Heart right ventricle (tissue), 16 donors: ENCODE data around the gene ELFN1. TPM values are rescaled to one million over a fixed set of nuclear protein-coding genes. Genes with fewer than 3 reads are reported as not detected.

Experiments used
- ATAC-seq, 8 donors: fragments of 200-7000 bp; cut with Tn5 transposase; one replicate each; pipeline ENCODE4 v1.9.1; 2020; ENCODE audit warnings: mild to moderate bottlenecking in 8 of 8, moderate library complexity in 8 of 8, moderate number of reproducible peaks in 1 of 8
- DNase-seq, 2 donors: peaks; one replicate each; pipeline ENCODE4 v3.0.0-alpha.2; 2020
- H3K27ac ChIP-seq, 10 donors: fragments of 200-600 bp; sonication (generic) in 2 of 10; one replicate each; pipeline versions ENCODE4 v1.5.0 to v1.8.0; 2020 to 2022; ENCODE audit warnings: mild to moderate bottlenecking in 3 of 10
- H3K27me3 ChIP-seq, 7 donors: fragments of 200-600 bp; one replicate each; pipeline ENCODE4 v1.8.0; 2021 to 2022; ENCODE audit warnings: mild to moderate bottlenecking in 2 of 7
- H3K36me3 ChIP-seq, 9 donors: fragments of 200-600 bp; sonication (generic) in 1 of 9; one replicate each; pipeline versions ENCODE4 v1.5.0 to v1.8.0; 2020 to 2022; ENCODE audit warnings: mild to moderate bottlenecking in 2 of 9
- H3K4me1 ChIP-seq, 9 donors: fragments of 200-600 bp; sonication (generic) in 1 of 9; one replicate each; pipeline versions ENCODE4 v1.5.0 to v1.8.0; 2020 to 2022; ENCODE audit warnings: mild to moderate bottlenecking in 4 of 9
- H3K4me3 ChIP-seq, 10 donors: fragments of 200-600 bp; sonication (generic) in 2 of 10; one replicate each; pipeline versions ENCODE4 v1.5.0 to v1.8.0; 2020 to 2022; ENCODE audit warnings: mild to moderate bottlenecking in 7 of 10, moderate library complexity in 2 of 10
- H3K9me3 ChIP-seq, 11 donors: fragments of 200-600 bp in 10 of 11; sonication (generic) in 2 of 11; one replicate each; pipeline versions ENCODE4 v1.5.0 to v1.8.0; 2013 to 2022; ENCODE audit warnings: mild to moderate bottlenecking in 2 of 11, control low read depth in 1 of 11, moderate library complexity in 1 of 11
- WGBS, 2 donors: extraction: QIAGEN DNeasy Blood & Tissue Kit; methylation state at CpG; one replicate each; pipeline ENCODE4 v1.1.7; 2013; ENCODE audit warnings: inconsistent platforms in 1 of 2; 5-methylcytosine and 5-hydroxymethylcytosine counted together
- intact Hi-C, 10 donors: fragments of 100-400 bp; cut with DNase I; formaldehyde crosslinking; loops; one replicate each; pipeline versions ENCODE4 v1.11.1 to v1.14.2; 2022
- polyA plus RNA-seq, 2 donors: library from polyadenylated mRNA; stranded (reverse); fragments of 200-250 nt; gene quantifications; one replicate each; pipeline ENCODE4 v1.2.3, GENCODE V29; 2013
- total RNA-seq, 10 donors: library from RNA; stranded (reverse); fragmentation: NEBNext Ultra II Directional in 3 of 10; extraction: Animal tissue kit (Norgen Biotek cat#: 25700) in 3 of 10; gene quantifications; one replicate each; pipeline versions ENCODE4 v1.2.1 to v1.2.4, GENCODE V29; 2021 to 2023
- TF ChIP-seq, protein P1 (sequence below), 9 donors: fragments of 200-600 bp; sonication (generic) in 2 of 9; IDR thresholded peaks; one replicate each; pipeline versions ENCODE4 v1.5.0 to v1.8.0; 2021 to 2022; ENCODE audit warnings: antibody characterized with exemption in 9 of 9, mild to moderate bottlenecking in 5 of 9, moderate library complexity in 1 of 9
- donor health status: Arrhythmogenic right ventricular cardiomyopathy.
- donor health status: ischemic (EF 13 %, LVEDD 7.1; RV severe dilation, severe dysfunction).
- donor health status: healthy with polysubstance abuse.
- donor health status: DM: no; HTN: yes; CAD: no.
- donor health status: DM: no; HTN: no; CAD: no.
- donor health status: ischemic (EF 25% LVEDD 6.9; RV normal size, moderate dysfunction).
- donor health status: ischemic (EF 25% LVEDD 5.7; RV mildly dilated, moderate dysfunction).
- donor health status: healthy.
- donor health status: DM: yes; HTN: yes; CAD: no.
- donor health status: Ischemic cardiomyopathy.
- donor health status: ischemic (EF 35%, LVEDD 5.7; RV mildly dilated, moderate dysfunction).
- donor health status: nonischemic (EF 11% LVEDD 7.7; RV severe dilation, severe dysfunction).
- donor health status: DM: yes; HTN: yes; CAD: no.
- donor health status: PGD.
- donor health status: ischemic (EF 29% LVEDD 5.4; RV normal size, mild dysfunction).
- donor health status: nonischemic (EF 23%, LVEDD 6.1; RV moderate dilation, normal function).

The ELFN1 gene
- total and polyA plus RNA-seq, 12 donors = 3.0 to 9.5 (median 6.0) TPM

GRCh38 chr7:1747004-1747801 lies 77.1 kb downstream of the ELFN1 start:
- Histone ChIP-seq H3K27ac (no peak overlapping the region), H3K27me3 (peaks cover 0 to 22% (median 10%) of the 10 kb centered on the region in 7 donors), H3K9me3 (no peaks in the 10 kb centered on the region), H3K4me3 (no peak overlapping the region), H3K36me3 (peaks cover 0 to 18% (median 0%) of the 10 kb centered on the region in 9 donors), H3K4me1 (peaks cover 7 to 38% (median 26%) of the 10 kb centered on the region in 9 donors)
- DNase-seq = no peak
- intact Hi-C loops = no loop called here
- TF ChIP-seq, protein P1, sequence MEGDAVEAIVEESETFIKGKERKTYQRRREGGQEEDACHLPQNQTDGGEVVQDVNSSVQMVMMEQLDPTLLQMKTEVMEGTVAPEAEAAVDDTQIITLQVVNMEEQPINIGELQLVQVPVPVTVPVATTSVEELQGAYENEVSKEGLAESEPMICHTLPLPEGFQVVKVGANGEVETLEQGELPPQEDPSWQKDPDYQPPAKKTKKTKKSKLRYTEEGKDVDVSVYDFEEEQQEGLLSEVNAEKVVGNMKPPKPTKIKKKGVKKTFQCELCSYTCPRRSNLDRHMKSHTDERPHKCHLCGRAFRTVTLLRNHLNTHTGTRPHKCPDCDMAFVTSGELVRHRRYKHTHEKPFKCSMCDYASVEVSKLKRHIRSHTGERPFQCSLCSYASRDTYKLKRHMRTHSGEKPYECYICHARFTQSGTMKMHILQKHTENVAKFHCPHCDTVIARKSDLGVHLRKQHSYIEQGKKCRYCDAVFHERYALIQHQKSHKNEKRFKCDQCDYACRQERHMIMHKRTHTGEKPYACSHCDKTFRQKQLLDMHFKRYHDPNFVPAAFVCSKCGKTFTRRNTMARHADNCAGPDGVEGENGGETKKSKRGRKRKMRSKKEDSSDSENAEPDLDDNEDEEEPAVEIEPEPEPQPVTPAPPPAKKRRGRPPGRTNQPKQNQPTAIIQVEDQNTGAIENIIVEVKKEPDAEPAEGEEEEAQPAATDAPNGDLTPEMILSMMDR (IDR thresholded peaks at IDR 0.05) = no peak
- ATAC-seq = no peak
- 91 to 93% methylated on average over 38 of the region's 38 CpGs for WGBS, 2 donors

DNA sequence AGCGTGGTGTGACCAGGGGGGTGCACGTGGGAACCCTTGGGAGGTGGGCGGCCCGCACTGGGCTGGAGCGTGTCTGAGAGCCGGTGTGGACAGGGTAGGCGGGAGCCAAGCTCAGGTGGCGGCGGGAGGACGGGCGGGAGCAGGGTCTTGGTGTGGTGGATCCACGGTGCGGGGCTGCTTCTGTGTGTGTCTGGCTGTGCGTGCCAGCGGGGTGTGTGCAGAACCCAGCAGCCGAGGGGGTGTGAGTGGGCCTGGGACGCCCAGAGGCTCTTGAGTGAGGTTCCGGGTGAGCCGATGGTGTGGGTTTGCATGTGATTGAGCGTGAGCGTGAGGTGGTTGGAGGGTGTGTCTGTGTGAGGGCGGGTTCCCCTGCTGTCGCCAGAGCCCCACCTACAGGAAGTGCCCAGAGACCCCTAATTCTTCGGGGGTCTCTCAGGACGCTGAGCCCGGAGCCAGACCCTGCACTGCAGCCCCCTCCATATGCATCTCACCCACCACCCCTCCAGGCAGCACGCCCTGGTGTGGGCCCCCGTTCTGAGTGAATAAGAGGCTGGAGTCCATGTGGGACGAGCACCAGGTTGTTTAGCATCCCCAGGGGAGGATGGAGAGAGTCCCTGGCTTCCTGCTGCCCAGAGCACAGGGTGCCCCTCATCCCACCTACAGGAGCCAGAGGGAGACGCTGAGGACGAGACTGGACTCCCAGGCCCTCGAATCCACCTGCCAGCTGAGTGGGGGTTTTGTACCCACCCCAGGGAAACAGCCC lies 78.2 kb downstream of the ELFN1 start:
- Histone ChIP-seq H3K4me1 (peaks cover 6 to 27% (median 18%) of the 10 kb centered on the region in 9 donors), H3K36me3 (peaks cover 0 to 18% (median 0%) of the 10 kb centered on the region in 9 donors), H3K9me3 (no peaks in the 10 kb centered on the region), H3K27me3 (peaks cover 0 to 22% (median 9%) of the 10 kb centered on the region in 7 donors), H3K27ac (peak overlapping the region in 1 of 10 donors; percentile 71), H3K4me3 (no peak overlapping the region)
- DNase-seq (no peak), ATAC-seq (peak in 1 of 8 donors; percentile 15)
- TF ChIP-seq, protein P1 (IDR thresholded peaks at IDR 0.05) = no peak
- intact Hi-C loops = no loop called here
- WGBS, 2 donors = 71 to 76% methylated on average over 32 of the region's 32 CpGs

- TF ChIP-seq, protein P1 (IDR thresholded peaks at IDR 0.05) = no peak
- DNase-seq (no peak), ATAC-seq (peak in 5 of 8 donors; percentile 6 to 35 (median 21))
- H3K4me3 ChIP-seq = no peak overlapping the region
- peaks cover 0 to 18% (median 0%) of the 10 kb centered on the region in 9 donors for H3K36me3 ChIP-seq
- H3K27ac ChIP-seq = peak overlapping the region in 4 of 10 donors; percentile 56 to 74 (median 66)
- H3K4me1 ChIP-seq = peaks cover 5 to 24% (median 16%) of the 10 kb centered on the region in 9 donors
- WGBS, 2 donors = 21 to 49% methylated on average over 8 of the region's 8 CpGs
- peaks cover 0 to 22% (median 9%) of the 10 kb centered on the region in 7 donors for H3K27me3 ChIP-seq
- intact Hi-C loops = no loop called here
- no peaks in the 10 kb centered on the region for H3K9me3 ChIP-seq
Measured at GRCh38 chr7:1748839-1749173, 78.7 kb downstream of the ELFN1 start.

DNA sequence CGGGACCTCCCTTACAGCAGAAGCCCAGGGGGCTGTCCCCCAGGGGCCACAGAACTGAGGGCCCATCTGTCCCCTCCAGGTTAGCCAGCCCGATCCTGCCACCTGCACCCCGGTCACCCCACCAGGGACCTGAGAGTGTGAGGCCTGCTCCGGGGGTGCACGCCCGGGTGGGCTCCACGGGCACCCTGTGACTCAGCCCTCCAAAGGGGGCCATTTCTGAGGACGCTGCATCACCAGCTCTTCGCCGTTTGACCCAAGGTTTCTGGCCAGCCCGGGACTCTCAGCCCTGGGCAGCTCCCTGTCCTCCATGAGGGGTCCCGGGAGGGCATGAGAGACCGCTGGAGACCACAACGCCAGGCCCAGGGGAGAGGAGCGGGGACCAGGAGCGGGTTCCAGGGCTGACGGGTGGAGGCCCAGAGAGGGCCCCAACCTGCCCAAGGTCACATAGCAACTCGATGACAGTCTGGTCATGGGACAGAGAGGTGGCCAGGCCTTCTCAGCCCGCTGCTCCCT lies 79.3 kb downstream of the ELFN1 start:
- no peak for DNase-seq
- no peak overlapping the region for H3K4me3 ChIP-seq
- H3K36me3 ChIP-seq = peaks cover 0 to 16% (median 0%) of the 10 kb centered on the region in 9 donors
- intact Hi-C loops = no loop called here
- TF ChIP-seq, protein P1 (IDR thresholded peaks at IDR 0.05) = no peak
- H3K27ac ChIP-seq = peak overlapping the region in 8 of 10 donors; percentile 31 to 78 (median 66)
- 69 to 72% methylated on average over 19 of the region's 19 CpGs for WGBS, 2 donors
- peaks cover 5 to 24% (median 16%) of the 10 kb centered on the region in 9 donors for H3K4me1 ChIP-seq
- ATAC-seq = peak in 5 of 8 donors; percentile 8 to 86 (median 67)
- peaks cover 0 to 22% (median 9%) of the 10 kb centered on the region in 7 donors for H3K27me3 ChIP-seq
- H3K9me3 ChIP-seq = no peaks in the 10 kb centered on the region
